Kidney (tissue), 14 donors: ENCODE results near the gene RNU7-1. TPM values are rescaled to one million over a fixed set of nuclear protein-coding genes. Genes with fewer than 3 reads are reported as not detected.

Source experiments
- DNase-seq, 5 donors: peaks; one replicate each; pipeline ENCODE4 v3.0.0-alpha.2; 2013 to 2020
- FAIRE-seq: peaks from 2 replicates; lab custom pipeline; 2012; peaks lifted over from hg19 to GRCh38; lab: Jason Lieb, UNC
- H3K27ac ChIP-seq, 2 donors: one replicate each; pipeline ENCODE4 v1.7.0; 2013; ENCODE audit warnings: low read depth in 2 of 2, low read length in 2 of 2, inconsistent platforms in 1 of 2
- H3K27me3 ChIP-seq: one replicate; pipeline ENCODE4 v1.7.1; 2013; ENCODE audit warnings: low read length, inconsistent platforms; ENCODE audit not compliant: control insufficient read depth, insufficient read depth
- H3K36me3 ChIP-seq, 3 donors: one replicate each; pipeline versions ENCODE4 v1.7.0 to v1.7.1; 2013; ENCODE audit warnings: low read length in 3 of 3, control low read depth in 1 of 3, inconsistent platforms in 1 of 3; ENCODE audit not compliant: insufficient read depth in 3 of 3, control insufficient read depth in 2 of 3
- H3K4me1 ChIP-seq, 3 donors: one replicate each; pipeline versions ENCODE4 v1.7.0 to v1.7.1; 2013; ENCODE audit warnings: low read length in 3 of 3, inconsistent platforms in 1 of 3, low read depth in 1 of 3; ENCODE audit not compliant: control insufficient read depth in 2 of 3, insufficient read depth in 2 of 3
- H3K4me3 ChIP-seq, 3 donors: one replicate each; pipeline versions ENCODE4 v1.7.0 to v1.8.1; 2013; ENCODE audit warnings: low read length in 3 of 3, control low read depth in 1 of 3, inconsistent platforms in 1 of 3
- H3K9ac ChIP-seq, 3 donors: one replicate each; pipeline versions ENCODE4 v1.7.0 to v1.7.1; 2013; ENCODE audit warnings: low read length in 3 of 3, control low read depth in 1 of 3, inconsistent platforms in 1 of 3
- H3K9me3 ChIP-seq, 3 donors: one replicate each; pipeline versions ENCODE4 v1.7.0 to v1.7.1; 2013; ENCODE audit warnings: low read length in 3 of 3, control low read depth in 1 of 3, inconsistent platforms in 1 of 3; ENCODE audit not compliant: control insufficient read depth in 2 of 3, insufficient read depth in 1 of 3
- intact Hi-C: fragments of 100-400 bp; cut with DNase I; formaldehyde crosslinking; loops from one replicate; pipeline ENCODE4 v1.11.1; 2022
- polyA plus RNA-seq: library from polyadenylated mRNA; stranded (reverse); fragments of 350-450 nt; fragmentation: Illumina TruSeq; extraction: RNeasy Lipid Tissue Mini Kit (QIAGEN cat#74804); gene quantifications from one replicate; pipeline ENCODE4 v1.2.3, GENCODE V29; 2014; ENCODE audit warnings: low read depth, low replicate concordance; ENCODE audit not compliant: insufficient read depth
- total RNA-seq: library from RNA; stranded (reverse); fragmentation: NEBNext Ultra II Directional; extraction: Animal tissue kit (Norgen Biotek cat#: 25700); gene quantifications from one replicate; pipeline ENCODE4 v1.2.1, GENCODE V29; 2021
- TF ChIP-seq, protein P1 (sequence below): IDR thresholded peaks from 3 replicates; pipeline ENCODE4 v1.5.1; 2012; ENCODE audit warnings: mild to moderate bottlenecking, moderate library complexity, borderline replicate concordance; ENCODE audit not compliant: insufficient read depth; ENCODE audit errors: extremely low read depth
- donor health status: control.
- donor health status: control.
- donor health status: control.
- donor health status: control.
- donor health status: control.
- donor health status: DM: yes; HTN: yes; CAD: no.
- donor health status: Normal renal cell carcinoma (clear cell type).

Gene RNU7-1
- total and polyA plus RNA-seq, 2 donors from 2014 or later, result not detected

DNA sequence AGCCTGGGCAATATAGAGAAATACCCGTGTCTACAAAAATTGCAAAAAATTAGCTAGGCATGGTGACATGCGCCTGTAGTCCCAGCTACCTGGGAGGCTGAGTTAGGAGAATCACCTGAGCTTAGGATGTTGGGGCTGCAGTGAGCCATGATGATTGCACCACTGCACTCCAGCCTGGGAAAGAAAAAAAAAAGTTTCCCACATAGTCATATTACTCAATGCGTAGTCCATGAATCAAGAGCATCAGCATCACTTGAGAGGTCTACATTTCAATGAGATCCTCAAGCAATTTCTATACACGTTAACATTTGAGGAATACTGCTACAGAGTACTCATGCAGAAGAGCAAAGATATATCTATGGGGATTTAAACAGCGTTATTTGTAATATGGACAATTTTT, 44.2 kb upstream of the RNU7-1 start:
- Histone ChIP-seq H3K4me3 (no peak overlapping the region), H3K27ac (no peak overlapping the region), H3K9me3 (no peaks in the 10 kb centered on the region), H3K27me3 (no peaks in the 10 kb centered on the region), H3K36me3 (no peaks in the 10 kb centered on the region), H3K4me1 (peaks cover 0 to 5% (median 0%) of the 10 kb centered on the region in 3 donors), H3K9ac (no peak overlapping the region)
- no peak for FAIRE-seq
- TF ChIP-seq, protein P1, sequence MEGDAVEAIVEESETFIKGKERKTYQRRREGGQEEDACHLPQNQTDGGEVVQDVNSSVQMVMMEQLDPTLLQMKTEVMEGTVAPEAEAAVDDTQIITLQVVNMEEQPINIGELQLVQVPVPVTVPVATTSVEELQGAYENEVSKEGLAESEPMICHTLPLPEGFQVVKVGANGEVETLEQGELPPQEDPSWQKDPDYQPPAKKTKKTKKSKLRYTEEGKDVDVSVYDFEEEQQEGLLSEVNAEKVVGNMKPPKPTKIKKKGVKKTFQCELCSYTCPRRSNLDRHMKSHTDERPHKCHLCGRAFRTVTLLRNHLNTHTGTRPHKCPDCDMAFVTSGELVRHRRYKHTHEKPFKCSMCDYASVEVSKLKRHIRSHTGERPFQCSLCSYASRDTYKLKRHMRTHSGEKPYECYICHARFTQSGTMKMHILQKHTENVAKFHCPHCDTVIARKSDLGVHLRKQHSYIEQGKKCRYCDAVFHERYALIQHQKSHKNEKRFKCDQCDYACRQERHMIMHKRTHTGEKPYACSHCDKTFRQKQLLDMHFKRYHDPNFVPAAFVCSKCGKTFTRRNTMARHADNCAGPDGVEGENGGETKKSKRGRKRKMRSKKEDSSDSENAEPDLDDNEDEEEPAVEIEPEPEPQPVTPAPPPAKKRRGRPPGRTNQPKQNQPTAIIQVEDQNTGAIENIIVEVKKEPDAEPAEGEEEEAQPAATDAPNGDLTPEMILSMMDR, result no peak
- intact Hi-C loops, result no loop called here
- no peak for DNase-seq

DNA sequence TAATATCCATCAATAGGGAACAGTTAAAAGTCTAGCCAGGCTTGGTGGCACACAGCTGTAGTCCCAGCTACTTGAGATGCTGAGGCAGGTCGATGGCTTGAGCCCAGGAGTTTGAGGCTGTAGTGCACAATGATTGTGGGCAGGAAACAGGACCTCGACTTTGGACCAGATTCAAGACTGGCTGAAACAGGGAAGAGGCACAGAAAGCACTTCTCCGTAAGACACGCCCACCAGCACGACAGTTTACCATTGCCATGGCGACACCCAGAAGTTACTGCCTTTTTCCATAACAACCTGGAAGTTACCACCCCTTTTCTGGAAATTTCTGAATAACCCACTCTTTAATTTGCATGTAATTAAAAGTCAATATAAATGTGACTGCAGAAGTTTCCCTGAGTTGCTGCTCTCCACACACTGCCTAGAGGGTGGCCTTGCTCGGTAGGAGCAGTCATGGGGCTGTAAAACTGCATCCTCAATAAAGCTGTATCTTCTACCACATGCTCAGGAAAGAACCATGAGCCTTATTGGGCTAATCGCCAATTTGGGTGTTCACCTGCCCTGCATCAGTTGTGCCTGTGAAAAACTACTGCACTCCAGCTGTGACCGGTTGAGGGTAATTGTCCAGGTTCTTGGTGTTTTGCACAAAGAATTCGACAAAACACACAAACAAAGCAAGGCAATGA, 43.6 kb upstream of the RNU7-1 start:
- intact Hi-C loops, result no loop called here
- Histone ChIP-seq H3K36me3 (no peaks in the 10 kb centered on the region), H3K9me3 (no peaks in the 10 kb centered on the region), H3K27ac (peak overlapping the region in 1 of 2 donors; percentile 23), H3K4me3 (no peak overlapping the region), H3K4me1 (peaks cover 0 to 8% (median 0%) of the 10 kb centered on the region in 3 donors), H3K9ac (no peak overlapping the region), H3K27me3 (no peaks in the 10 kb centered on the region)
- TF ChIP-seq, protein P1, result no peak
- peak in 3 of 5 donors; percentile 24 to 85 (median 71) for DNase-seq
- FAIRE-seq, result no peak

DNA sequence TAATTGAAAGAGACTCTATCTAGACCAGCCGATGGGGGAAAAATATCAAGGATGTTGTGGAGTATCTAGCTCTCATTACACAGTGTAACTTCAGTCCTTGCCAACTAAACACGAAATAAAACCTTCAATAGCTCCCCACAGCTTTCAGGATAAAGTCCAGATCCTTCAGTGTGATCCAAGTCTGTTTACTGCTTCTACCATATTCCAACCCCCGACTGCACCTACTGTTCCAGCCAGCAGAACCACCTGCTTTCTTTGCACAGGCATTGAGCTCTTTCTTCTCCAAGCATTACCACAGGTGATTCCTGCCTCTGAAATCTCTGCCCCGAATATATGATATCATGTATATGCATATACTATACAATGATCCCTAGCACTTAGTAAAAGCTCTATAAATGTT, 41.2 kb upstream of the RNU7-1 start:
- H3K4me1 ChIP-seq, result peaks cover 0 to 11% (median 3%) of the 10 kb centered on the region in 3 donors
- no peak for DNase-seq
- TF ChIP-seq, protein P1, result no peak
- intact Hi-C loops, result no loop called here
- no peak overlapping the region for H3K4me3 ChIP-seq
- no peak overlapping the region for H3K9ac ChIP-seq
- H3K27me3 ChIP-seq, result no peaks in the 10 kb centered on the region
- H3K27ac ChIP-seq, result no peak overlapping the region
- no peaks in the 10 kb centered on the region for H3K9me3 ChIP-seq
- H3K36me3 ChIP-seq, result peaks cover 0 to 4% (median 0%) of the 10 kb centered on the region in 3 donors
- no peak for FAIRE-seq
